COLO668 (cell line): ENCODE measurements around the gene SPINK7.

ENCODE experiments used
- DNase-seq: peaks from one replicate; lab custom pipeline; 2025; ENCODE audit not compliant: unreplicated experiment; lab: John Stamatoyannopoulos, UW

Gene SPINK7

DNA sequence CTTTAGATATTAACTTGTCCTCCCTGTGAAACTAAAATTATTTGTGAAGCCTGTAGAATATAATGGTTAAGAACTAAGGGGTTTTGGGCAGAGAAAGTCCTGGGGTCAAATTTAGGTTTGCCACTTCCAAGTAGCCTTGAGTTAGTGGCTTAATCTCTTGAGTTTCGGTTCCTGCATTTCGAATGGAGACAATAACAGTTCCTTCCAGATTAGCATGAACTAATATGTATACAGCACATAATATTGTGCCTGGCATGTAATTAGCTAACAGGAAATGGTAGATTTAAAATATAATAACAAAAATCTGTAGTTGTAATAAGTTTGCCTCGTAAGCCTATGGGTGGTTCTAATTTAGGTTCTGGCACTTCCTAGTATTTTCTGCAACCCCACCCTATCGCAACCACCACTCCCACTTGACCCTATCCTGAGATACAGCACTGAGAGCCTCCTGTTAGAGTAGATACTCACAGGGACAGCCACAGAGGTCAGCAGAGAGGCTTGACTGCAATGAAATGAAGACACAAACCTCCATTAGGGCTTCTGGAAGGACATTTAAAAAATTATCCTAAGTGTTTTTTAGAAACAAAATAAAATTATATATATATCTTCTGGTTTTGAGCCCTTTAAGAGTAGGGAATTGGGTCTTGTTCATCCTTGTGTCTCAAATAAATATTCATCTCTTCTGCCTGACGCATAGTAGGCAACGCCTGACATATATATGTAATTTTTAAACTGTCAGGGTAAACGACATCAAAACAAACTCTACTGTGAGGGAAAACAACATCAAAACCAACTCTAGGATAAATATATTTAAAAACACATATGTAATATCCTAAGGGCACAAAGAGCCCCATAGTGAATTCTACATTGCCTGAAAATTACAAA is 31.6 kb downstream of the SPINK7 start:
- no peak for DNase-seq

- no peak for DNase-seq
Measured at GRCh38 chr5:148347706-148348105, 35.5 kb downstream of the SPINK7 start.

DNA sequence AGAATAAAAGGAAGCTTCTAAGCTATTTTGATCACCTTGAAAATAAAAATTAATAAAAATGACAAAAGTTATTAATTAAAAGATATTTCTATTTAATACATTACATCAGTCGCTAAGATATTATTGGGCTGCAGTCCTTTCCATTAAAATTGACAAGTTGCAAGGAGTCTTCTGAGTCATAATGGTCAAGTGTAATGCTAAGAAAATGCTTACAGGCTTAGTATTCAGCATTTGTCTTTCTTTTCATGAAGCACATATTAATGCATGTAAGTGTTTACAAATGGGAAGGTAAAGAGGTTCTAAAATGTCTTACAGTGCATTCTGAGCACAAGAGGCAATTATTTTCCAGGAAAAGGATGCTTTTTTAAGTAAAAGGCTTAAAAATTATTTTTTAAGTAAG is 40.5 kb downstream of the SPINK7 start:
- no peak for DNase-seq

DNA sequence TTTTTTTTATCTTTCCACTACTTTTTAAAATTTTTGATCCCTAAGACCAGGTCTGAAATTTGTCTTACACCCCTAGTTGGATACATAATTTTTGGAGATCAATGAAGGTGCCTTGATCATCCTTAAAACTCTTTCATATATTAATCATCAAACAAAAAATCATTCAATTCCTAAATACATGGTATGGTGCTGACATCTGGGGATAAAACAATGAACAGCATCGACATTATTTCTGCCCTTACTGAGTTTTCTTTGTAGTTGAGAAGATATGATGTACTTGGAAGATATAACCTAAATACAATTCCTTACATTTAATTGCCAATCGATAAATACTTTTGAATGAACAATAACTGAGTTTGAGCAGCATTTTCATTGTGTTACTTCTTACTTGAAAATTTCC is 41.4 kb downstream of the SPINK7 start:
- no peak for DNase-seq

DNA sequence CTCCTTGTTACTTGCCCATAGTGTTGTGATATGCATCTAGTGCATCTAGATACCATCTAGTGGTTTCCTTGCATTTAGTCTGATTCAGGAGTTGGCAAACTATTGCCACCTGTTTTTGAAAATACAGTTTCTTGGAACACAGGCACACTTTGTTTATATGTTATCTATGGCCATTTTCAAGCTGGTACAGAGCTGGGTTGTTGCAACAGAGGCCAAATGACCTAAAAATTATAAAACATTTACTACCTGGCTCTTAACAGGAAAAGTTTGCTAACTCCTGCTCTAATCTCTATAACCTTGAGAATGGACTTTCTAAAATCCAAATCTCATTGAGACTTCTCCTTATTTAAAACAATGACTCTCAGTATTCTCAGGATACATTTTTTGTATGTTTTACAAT is 52.1 kb downstream of the SPINK7 start:
- no peak for DNase-seq
